ENCODE measurements around the gene MED13L. TPM values are rescaled to one million over a fixed set of nuclear protein-coding genes. Genes with fewer than 3 reads are reported as not detected.

The MED13L gene
- total and polyA plus RNA-seq, 9 donors, result 47.8 to 198 (median 156) TPM

DNA sequence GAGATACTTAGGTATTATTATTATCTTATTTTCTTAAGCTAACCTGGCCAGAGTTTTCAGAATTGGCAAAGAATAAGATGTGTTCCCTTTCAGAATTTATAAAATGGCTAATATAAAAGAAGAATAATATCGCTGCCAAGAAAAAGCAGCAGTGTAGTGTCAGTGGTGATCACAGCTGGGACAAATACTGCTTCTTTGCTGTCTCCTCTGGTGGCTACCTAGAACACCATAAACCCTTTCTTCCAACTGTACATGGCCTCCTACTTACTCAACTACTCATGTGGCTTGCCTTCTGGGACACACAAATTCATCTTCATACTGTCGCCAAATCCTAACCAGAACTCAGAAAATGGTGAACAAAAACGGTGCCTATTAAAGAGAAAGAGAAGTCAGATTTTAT is 72.7 kb downstream of the MED13L start:
- Histone ChIP-seq H3K27me3 (no peaks in the 10 kb centered on the region), H3K27ac (no peak overlapping the region), H3K36me3 (no peaks in the 10 kb centered on the region), H3K4me3 (no peak overlapping the region), H3K9me3 (no peaks in the 10 kb centered on the region), H3K4me1 (ENCODE audit: insufficient read depth) (peaks cover 4% of the 10 kb centered on the region)
- 84 to 95% (median 94%) methylated on average over 3 of the region's 3 CpGs for WGBS, 3 donors
- TF ChIP-seq, protein P1, sequence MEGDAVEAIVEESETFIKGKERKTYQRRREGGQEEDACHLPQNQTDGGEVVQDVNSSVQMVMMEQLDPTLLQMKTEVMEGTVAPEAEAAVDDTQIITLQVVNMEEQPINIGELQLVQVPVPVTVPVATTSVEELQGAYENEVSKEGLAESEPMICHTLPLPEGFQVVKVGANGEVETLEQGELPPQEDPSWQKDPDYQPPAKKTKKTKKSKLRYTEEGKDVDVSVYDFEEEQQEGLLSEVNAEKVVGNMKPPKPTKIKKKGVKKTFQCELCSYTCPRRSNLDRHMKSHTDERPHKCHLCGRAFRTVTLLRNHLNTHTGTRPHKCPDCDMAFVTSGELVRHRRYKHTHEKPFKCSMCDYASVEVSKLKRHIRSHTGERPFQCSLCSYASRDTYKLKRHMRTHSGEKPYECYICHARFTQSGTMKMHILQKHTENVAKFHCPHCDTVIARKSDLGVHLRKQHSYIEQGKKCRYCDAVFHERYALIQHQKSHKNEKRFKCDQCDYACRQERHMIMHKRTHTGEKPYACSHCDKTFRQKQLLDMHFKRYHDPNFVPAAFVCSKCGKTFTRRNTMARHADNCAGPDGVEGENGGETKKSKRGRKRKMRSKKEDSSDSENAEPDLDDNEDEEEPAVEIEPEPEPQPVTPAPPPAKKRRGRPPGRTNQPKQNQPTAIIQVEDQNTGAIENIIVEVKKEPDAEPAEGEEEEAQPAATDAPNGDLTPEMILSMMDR (IDR thresholded peaks at IDR 0.05), result no peak
- TF ChIP-seq POLR2A (IDR thresholded peaks at IDR 0.05) (no peak), EP300 (IDR thresholded peaks at IDR 0.05) (no peak)
- intact Hi-C loops (cut with DNase I), result no loop called here
- no peak for DNase-seq

DNA sequence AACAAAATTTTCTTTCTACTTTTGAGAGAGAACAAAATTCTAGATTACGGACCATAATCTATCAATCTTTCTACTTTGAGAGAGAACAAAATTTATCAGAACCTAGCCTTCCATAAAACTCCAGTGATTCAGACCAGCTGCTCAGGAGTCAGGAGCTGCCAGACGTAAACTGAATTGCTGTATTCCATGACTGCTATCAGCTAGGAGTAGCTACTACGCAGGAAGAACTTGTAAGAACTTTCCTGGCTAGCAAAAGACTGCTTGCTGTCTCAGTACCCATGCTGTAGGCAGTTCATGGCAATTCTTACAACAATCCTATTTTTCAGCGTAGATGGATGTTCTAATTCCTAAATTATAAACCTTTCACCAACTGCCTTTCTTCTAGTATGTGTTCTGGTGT is 73.3 kb downstream of the MED13L start:
- no peaks in the 10 kb centered on the region for H3K27me3 ChIP-seq
- H3K9me3 ChIP-seq, result no peaks in the 10 kb centered on the region
- intact Hi-C loops (cut with DNase I), result no loop called here
- peaks cover 4% of the 10 kb centered on the region for H3K4me1 ChIP-seq (ENCODE audit: insufficient read depth)
- WGBS, 3 donors, result 56 to 73% (median 71%) methylated on average over 4 of the region's 4 CpGs
- DNase-seq, result no peak
- no peak overlapping the region for H3K4me3 ChIP-seq
- TF ChIP-seq EP300 (IDR thresholded peaks at IDR 0.05), result no peak
- TF ChIP-seq, protein P1 (IDR thresholded peaks at IDR 0.05), result no peak
- TF ChIP-seq POLR2A (IDR thresholded peaks at IDR 0.05), result no peak
- no peaks in the 10 kb centered on the region for H3K36me3 ChIP-seq
- no peak overlapping the region for H3K27ac ChIP-seq

DNA sequence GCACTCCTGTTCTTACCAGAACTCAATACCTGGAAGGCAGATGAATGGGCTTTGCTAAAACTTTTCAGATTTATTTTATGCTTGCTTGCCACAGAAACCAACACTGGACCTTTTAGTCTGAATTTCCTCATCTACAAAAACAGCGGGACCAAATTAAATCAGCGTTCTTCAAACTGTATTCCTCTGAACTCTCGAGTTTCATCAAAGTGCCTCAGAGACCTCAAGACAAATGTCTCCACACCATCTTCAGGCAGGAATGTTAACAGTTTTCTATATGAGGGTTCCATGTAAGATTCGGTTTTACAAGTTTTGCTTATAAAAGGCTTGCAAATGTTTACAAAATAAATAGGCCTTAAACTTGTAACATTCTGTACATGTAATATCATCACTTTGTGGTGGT is 74.6 kb downstream of the MED13L start:
- H3K4me1 ChIP-seq (ENCODE audit: insufficient read depth), result peaks cover 4% of the 10 kb centered on the region

DNA sequence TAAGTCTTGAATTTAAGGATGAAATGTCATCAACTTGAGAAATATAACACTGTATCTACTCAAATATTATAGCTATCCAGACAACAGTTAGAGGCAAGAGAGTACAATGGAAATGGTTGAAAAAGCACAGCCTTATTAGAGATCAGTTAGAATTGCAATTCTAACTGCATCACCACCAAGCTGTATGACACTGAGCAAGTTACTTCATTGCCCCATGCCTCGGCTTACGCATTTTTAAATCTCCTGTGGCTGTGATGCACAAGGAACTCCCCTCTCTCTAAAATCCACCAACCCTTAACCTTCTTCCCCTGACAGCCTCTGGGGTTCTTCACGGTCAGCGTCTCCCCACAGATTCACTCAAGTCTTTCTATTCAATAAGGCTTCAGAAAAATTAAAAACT is 75.1 kb downstream of the MED13L start:
- Histone ChIP-seq H3K27ac (no peak overlapping the region), H3K4me1 (ENCODE audit: insufficient read depth) (peaks cover 4% of the 10 kb centered on the region), H3K27me3 (no peaks in the 10 kb centered on the region), H3K9me3 (no peaks in the 10 kb centered on the region), H3K36me3 (no peaks in the 10 kb centered on the region), H3K4me3 (no peak overlapping the region)
- intact Hi-C loops (cut with DNase I), result no loop called here
- no peak for DNase-seq
- TF ChIP-seq POLR2A (IDR thresholded peaks at IDR 0.05) (no peak), EP300 (IDR thresholded peaks at IDR 0.05) (no peak)
- TF ChIP-seq, protein P1 (IDR thresholded peaks at IDR 0.05), result no peak
- 67 to 88% (median 73%) methylated on average over 4 of the region's 4 CpGs for WGBS, 3 donors

More for the DNA sequence above, 74.6 kb downstream of the MED13L start:
- no peaks in the 10 kb centered on the region for H3K9me3 ChIP-seq
- no peak overlapping the region for H3K27ac ChIP-seq
- H3K27me3 ChIP-seq, result no peaks in the 10 kb centered on the region
- 20 to 39% (median 22%) methylated on average over 4 of the region's 4 CpGs for WGBS, 3 donors
- intact Hi-C loops (cut with DNase I), result no loop called here
- TF ChIP-seq EP300 (IDR thresholded peaks at IDR 0.05) (no peak), POLR2A (IDR thresholded peaks at IDR 0.05) (no peak)
- TF ChIP-seq, protein P1 (IDR thresholded peaks at IDR 0.05), result no peak
- no peak for DNase-seq
- H3K36me3 ChIP-seq, result no peaks in the 10 kb centered on the region
- no peak overlapping the region for H3K4me3 ChIP-seq
